SK-N-SH treated with all-trans-retinoic acid at 6 μM for 48 hours (cell line): ENCODE results near the gene TAS2R30.

Experiments
- ATAC-seq: fragments of 200-7000 bp; cut with Tn5 transposase; 3 replicates; pipeline ENCODE4 v1.9.1; 2020; ENCODE audit warnings: mild to moderate bottlenecking, moderate library complexity
- BACH2 ChIP-seq: fragments of 250-450 bp; sonication (Bioruptor Pico); IDR thresholded peaks from 2 replicates; pipeline ENCODE4 v1.9.0; 2021; ENCODE audit warnings: mild to moderate bottlenecking, borderline replicate concordance
- CREB5 ChIP-seq: fragments of 250-450 bp; sonication (Bioruptor Pico); IDR thresholded peaks from 2 replicates; pipeline ENCODE4 v1.5.1; 2020; ENCODE audit warnings: low read depth, mild to moderate bottlenecking, moderate library complexity
- CSDC2 ChIP-seq: fragments of 250-450 bp; sonication (Bioruptor Pico); IDR thresholded peaks from 2 replicates; pipeline ENCODE4 v1.5.0; 2020; ENCODE audit warnings: mild to moderate bottlenecking, moderate library complexity
- CSRNP3 ChIP-seq: fragments of 250-450 bp; sonication (Bioruptor Pico); IDR thresholded peaks from 2 replicates; pipeline ENCODE4 v1.5.1; 2021; ENCODE audit warnings: mild to moderate bottlenecking, moderate library complexity
- ESRRG ChIP-seq: fragments of 250-450 bp; sonication (Bioruptor Pico); IDR thresholded peaks from 2 replicates; pipeline ENCODE4 v1.6.1; 2021; ENCODE audit warnings: mild to moderate bottlenecking
- GLIS3 ChIP-seq: fragments of 250-450 bp; sonication (Bioruptor Pico); IDR thresholded peaks from 2 replicates; pipeline ENCODE4 v1.5.0; 2020; ENCODE audit warnings: mild to moderate bottlenecking, moderate library complexity
- ISL1 ChIP-seq: fragments of 250-450 bp; sonication (Bioruptor Pico); IDR thresholded peaks from 2 replicates; pipeline ENCODE4 v2.1.2; 2022; ENCODE audit warnings: mild to moderate bottlenecking, moderate library complexity
- OSR1 ChIP-seq: fragments of 250-450 bp; sonication (Bioruptor Pico); IDR thresholded peaks from 2 replicates; pipeline ENCODE4 v1.8.0; 2022; ENCODE audit warnings: moderate library complexity, mild to moderate bottlenecking, inconsistent platforms
- POU6F1 ChIP-seq: fragments of 250-450 bp; sonication (Bioruptor Pico); IDR thresholded peaks from 2 replicates; pipeline ENCODE4 v1.8.0; 2021; ENCODE audit warnings: low read depth, mild to moderate bottlenecking, moderate library complexity, borderline replicate concordance
- PPARA ChIP-seq: fragments of 250-450 bp; sonication (Bioruptor Pico); IDR thresholded peaks from 2 replicates; pipeline ENCODE4 v1.5.0; 2020; ENCODE audit warnings: mild to moderate bottlenecking, borderline replicate concordance
- RARB ChIP-seq: fragments of 250-450 bp; sonication (Bioruptor Pico); IDR thresholded peaks from 2 replicates; pipeline ENCODE4 v1.8.0; 2021; ENCODE audit warnings: mild to moderate bottlenecking, moderate library complexity
- SNAI2 ChIP-seq: fragments of 250-450 bp; sonication (Bioruptor Pico); IDR thresholded peaks from 2 replicates; pipeline ENCODE4 v1.5.0; 2020; ENCODE audit warnings: mild to moderate bottlenecking, moderate library complexity
- TOX ChIP-seq: fragments of 250-450 bp; sonication (Bioruptor Pico); IDR thresholded peaks from 2 replicates; pipeline ENCODE4 v1.8.0; 2021; ENCODE audit warnings: mild to moderate bottlenecking, moderate library complexity, borderline replicate concordance
- ZC3H10 ChIP-seq: fragments of 250-450 bp; sonication (Bioruptor Pico); IDR thresholded peaks from 2 replicates; pipeline ENCODE4 v1.5.1; 2021; ENCODE audit warnings: mild to moderate bottlenecking, moderate library complexity
- ZFP3 ChIP-seq: fragments of 250-450 bp; sonication (Bioruptor Pico); IDR thresholded peaks from 2 replicates; pipeline ENCODE4 v1.5.0; 2020; ENCODE audit warnings: mild to moderate bottlenecking, moderate library complexity
- ZFP30 ChIP-seq: fragments of 450-650 bp; formaldehyde crosslinking; IDR thresholded peaks from 2 replicates; pipeline ENCODE4 v1.5.0; 2022; ENCODE audit warnings: mild to moderate bottlenecking, moderate library complexity
- ZNF565 ChIP-seq: fragments of 450-650 bp; formaldehyde crosslinking; conservative IDR thresholded peaks from 2 replicates; pipeline ENCODE4 v1.5.0; 2020; ENCODE audit warnings: low read depth, mild to moderate bottlenecking, moderate library complexity
- ZNF70 ChIP-seq: fragments of 450-650 bp; formaldehyde crosslinking; IDR thresholded peaks from 2 replicates; pipeline ENCODE4 v1.5.0; 2020; ENCODE audit warnings: mild to moderate bottlenecking, moderate library complexity
- ZNF8 ChIP-seq: fragments of 450-650 bp; formaldehyde crosslinking; IDR thresholded peaks from 2 replicates; pipeline ENCODE4 v1.5.0; 2020; ENCODE audit warnings: mild to moderate bottlenecking, moderate library complexity
- TF ChIP-seq, protein P1 (sequence below): fragments of 250-450 bp; sonication (Bioruptor Pico); IDR thresholded peaks from 2 replicates; pipeline ENCODE4 v1.5.0; 2020; ENCODE audit warnings: mild to moderate bottlenecking, moderate library complexity
- TF ChIP-seq, protein P2 (sequence below): fragments of 250-450 bp; sonication (Bioruptor Pico); IDR thresholded peaks from 2 replicates; pipeline ENCODE4 v1.8.0; 2020; ENCODE audit warnings: mild to moderate bottlenecking, moderate library complexity, borderline replicate concordance

The TAS2R30 gene

GRCh38 chr12:11171145-11171968 is 36.9 kb upstream of the TAS2R30 start, which contains the start of gene SMIM10L1:
Gene SMIM10L1 (plus strand): TSS chr12:11171194. CDS start chr12:11171357, 163 bp downstream.
- no peak for TF ChIP-seq GLIS3
- TF ChIP-seq CSDC2 (CRISPR knock-in tag), result no peak
- TF ChIP-seq POU6F1, result no peak
- no peak for TF ChIP-seq CREB5 (CRISPR knock-in tag)
- no peak for TF ChIP-seq PPARA (CRISPR knock-in tag)
- TF ChIP-seq RARB (CRISPR knock-in tag), result no peak
- TF ChIP-seq TOX (CRISPR knock-in tag), result no peak
- TF ChIP-seq, protein P1, sequence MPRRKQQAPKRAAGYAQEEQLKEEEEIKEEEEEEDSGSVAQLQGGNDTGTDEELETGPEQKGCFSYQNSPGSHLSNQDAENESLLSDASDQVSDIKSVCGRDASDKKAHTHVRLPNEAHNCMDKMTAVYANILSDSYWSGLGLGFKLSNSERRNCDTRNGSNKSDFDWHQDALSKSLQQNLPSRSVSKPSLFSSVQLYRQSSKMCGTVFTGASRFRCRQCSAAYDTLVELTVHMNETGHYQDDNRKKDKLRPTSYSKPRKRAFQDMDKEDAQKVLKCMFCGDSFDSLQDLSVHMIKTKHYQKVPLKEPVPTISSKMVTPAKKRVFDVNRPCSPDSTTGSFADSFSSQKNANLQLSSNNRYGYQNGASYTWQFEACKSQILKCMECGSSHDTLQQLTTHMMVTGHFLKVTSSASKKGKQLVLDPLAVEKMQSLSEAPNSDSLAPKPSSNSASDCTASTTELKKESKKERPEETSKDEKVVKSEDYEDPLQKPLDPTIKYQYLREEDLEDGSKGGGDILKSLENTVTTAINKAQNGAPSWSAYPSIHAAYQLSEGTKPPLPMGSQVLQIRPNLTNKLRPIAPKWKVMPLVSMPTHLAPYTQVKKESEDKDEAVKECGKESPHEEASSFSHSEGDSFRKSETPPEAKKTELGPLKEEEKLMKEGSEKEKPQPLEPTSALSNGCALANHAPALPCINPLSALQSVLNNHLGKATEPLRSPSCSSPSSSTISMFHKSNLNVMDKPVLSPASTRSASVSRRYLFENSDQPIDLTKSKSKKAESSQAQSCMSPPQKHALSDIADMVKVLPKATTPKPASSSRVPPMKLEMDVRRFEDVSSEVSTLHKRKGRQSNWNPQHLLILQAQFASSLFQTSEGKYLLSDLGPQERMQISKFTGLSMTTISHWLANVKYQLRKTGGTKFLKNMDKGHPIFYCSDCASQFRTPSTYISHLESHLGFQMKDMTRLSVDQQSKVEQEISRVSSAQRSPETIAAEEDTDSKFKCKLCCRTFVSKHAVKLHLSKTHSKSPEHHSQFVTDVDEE (CRISPR knock-in tag), result no peak
- no peak; the same call in 1 of the 2 replicates for TF ChIP-seq ZFP3 (CRISPR knock-in tag)
- TF ChIP-seq CSRNP3 (CRISPR knock-in tag), result no peak

DNA sequence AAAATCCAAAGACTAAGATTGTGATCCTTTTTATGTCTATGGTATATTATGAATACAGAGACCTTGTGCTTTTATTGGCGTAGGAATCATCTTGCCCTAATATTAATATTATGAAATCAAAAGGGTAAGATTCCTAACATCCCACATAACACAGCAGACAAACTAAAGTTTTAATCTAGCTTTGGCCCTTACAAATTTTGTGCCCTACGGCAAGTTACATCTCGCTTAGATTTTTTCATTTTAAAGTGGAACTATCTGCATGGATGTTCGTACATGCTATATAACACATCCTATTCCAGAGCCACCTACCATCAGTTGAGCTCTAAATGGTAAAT is 36.3 kb upstream of the TAS2R30 start:
- TF ChIP-seq CSRNP3 (CRISPR knock-in tag) (no peak), ZNF565 (CRISPR knock-in tag) (no peak), TOX (CRISPR knock-in tag) (no peak), CREB5 (CRISPR knock-in tag) (no peak), ZNF8 (CRISPR knock-in tag) (no peak), POU6F1 (no peak), BACH2 (CRISPR knock-in tag) (no peak), ESRRG (CRISPR knock-in tag) (no peak), SNAI2 (CRISPR knock-in tag) (no peak), OSR1 (CRISPR knock-in tag) (no peak), PPARA (CRISPR knock-in tag) (no peak), ZC3H10 (CRISPR knock-in tag) (no peak), ZFP3 (CRISPR knock-in tag) (no peak), ISL1 (CRISPR knock-in tag) (no peak), ZFP30 (CRISPR knock-in tag) (no peak), ZNF70 (no peak)
- TF ChIP-seq, protein P2, sequence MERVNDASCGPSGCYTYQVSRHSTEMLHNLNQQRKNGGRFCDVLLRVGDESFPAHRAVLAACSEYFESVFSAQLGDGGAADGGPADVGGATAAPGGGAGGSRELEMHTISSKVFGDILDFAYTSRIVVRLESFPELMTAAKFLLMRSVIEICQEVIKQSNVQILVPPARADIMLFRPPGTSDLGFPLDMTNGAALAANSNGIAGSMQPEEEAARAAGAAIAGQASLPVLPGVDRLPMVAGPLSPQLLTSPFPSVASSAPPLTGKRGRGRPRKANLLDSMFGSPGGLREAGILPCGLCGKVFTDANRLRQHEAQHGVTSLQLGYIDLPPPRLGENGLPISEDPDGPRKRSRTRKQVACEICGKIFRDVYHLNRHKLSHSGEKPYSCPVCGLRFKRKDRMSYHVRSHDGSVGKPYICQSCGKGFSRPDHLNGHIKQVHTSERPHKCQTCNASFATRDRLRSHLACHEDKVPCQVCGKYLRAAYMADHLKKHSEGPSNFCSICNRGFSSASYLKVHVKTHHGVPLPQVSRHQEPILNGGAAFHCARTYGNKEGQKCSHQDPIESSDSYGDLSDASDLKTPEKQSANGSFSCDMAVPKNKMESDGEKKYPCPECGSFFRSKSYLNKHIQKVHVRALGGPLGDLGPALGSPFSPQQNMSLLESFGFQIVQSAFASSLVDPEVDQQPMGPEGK (CRISPR knock-in tag), result no peak
- TF ChIP-seq, protein P1 (CRISPR knock-in tag), result no peak
- ATAC-seq, result no peak

More at GRCh38 chr12:11171145-11171968, 36.9 kb upstream of the TAS2R30 start, which contains the start of gene SMIM10L1:
- peak; percentile 99 for ATAC-seq
